ENCODE results near the gene TEKT5. TPM values are rescaled to one million over a fixed set of nuclear protein-coding genes. Genes with fewer than 3 reads are reported as not detected.
"Not testable (repeated sequence)": the region's sequence is repeated elsewhere in the genome, so short reads cannot be mapped to it uniquely, and the experiment has no call there.

Gene TEKT5
- total RNA-seq, 1 experiment from 2014 or later, result not detected

- H3K27me3 ChIP-seq (replicated peaks; ENCODE audit: insufficient read depth, low read depth, low read length, poor library complexity), result no peaks in the 10 kb centered on the region
- no peaks in the 10 kb centered on the region for H3K9me3 ChIP-seq (ENCODE audit: low read depth, low read length, poor library complexity, severe bottlenecking)
- ChIA-PET POLR2A (ENCODE audit: low non-redundant PET) (no interaction called here), CTCF (no interaction called here)
- DNase-seq (ENCODE audit: low spot score), result no peak
- no peak overlapping the region for H3K4me3 ChIP-seq (ENCODE audit: low read depth, low read length, poor library complexity, severe bottlenecking)
- BruUV-seq (replicated peaks), result no TSS peak
- TF ChIP-seq EZH2 (IDR thresholded peaks at IDR 0.05; ENCODE audit: borderline replicate concordance, low read depth, low read length, poor library complexity, severe bottlenecking), result no peak
- TF ChIP-seq, protein P1, sequence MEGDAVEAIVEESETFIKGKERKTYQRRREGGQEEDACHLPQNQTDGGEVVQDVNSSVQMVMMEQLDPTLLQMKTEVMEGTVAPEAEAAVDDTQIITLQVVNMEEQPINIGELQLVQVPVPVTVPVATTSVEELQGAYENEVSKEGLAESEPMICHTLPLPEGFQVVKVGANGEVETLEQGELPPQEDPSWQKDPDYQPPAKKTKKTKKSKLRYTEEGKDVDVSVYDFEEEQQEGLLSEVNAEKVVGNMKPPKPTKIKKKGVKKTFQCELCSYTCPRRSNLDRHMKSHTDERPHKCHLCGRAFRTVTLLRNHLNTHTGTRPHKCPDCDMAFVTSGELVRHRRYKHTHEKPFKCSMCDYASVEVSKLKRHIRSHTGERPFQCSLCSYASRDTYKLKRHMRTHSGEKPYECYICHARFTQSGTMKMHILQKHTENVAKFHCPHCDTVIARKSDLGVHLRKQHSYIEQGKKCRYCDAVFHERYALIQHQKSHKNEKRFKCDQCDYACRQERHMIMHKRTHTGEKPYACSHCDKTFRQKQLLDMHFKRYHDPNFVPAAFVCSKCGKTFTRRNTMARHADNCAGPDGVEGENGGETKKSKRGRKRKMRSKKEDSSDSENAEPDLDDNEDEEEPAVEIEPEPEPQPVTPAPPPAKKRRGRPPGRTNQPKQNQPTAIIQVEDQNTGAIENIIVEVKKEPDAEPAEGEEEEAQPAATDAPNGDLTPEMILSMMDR (conservative IDR thresholded peaks at IDR 0.05; ENCODE audit: low read depth, low read length), result no peak
- no peaks in the 10 kb centered on the region for H3K36me3 ChIP-seq (ENCODE audit: insufficient read depth, low read length, poor library complexity, severe bottlenecking)
- intact Hi-C loops (cut with micrococcal nuclease; ENCODE audit: unreplicated experiment), result no loop called here
- no peaks in the 10 kb centered on the region for H3K4me1 ChIP-seq (ENCODE audit: insufficient read depth, low read length, poor library complexity, severe bottlenecking)
- no peak overlapping the region for H3K27ac ChIP-seq (ENCODE audit: low read depth, low read length, poor library complexity, severe bottlenecking)
Measured at GRCh38 chr16:10637337-10638037, 57.2 kb downstream of the TEKT5 start.

DNA sequence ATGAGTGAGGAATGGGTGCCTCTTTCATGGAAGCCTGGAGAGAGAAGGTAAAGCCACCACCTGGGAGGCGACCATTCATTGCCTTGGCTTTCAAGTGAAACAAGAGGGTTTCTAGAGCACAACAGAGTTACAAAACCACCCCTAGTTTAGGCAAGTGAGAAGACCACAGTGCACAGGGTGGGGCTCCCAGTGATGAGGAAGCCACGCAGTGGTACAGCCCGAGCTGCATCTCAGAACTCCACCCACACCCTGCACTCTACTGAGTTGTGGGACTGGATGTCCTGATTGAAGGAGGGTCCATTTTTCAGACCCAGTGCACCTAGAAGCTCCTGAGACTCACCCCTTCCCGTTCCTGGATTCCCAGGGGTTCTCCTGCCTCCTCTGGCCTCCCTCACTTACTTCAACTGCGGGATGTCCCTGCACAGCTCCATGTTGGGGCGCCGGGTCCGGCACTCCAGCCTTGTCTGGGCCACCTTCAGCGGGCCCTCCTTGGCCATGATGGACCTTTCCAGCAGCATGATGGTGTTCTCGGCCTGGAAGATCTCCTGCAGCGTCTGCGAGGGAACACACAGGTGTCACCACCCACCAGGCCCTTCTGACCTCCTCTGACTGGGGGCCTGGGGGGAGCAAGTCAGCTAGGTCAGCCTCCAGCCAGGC, 59.2 kb downstream of the TEKT5 start:
- CTCF ChIA-PET, result no interaction called here
- H3K4me1 ChIP-seq (ENCODE audit: insufficient read depth, low read length, poor library complexity, severe bottlenecking), result no peaks in the 10 kb centered on the region
- no peak overlapping the region for H3K27ac ChIP-seq (ENCODE audit: low read depth, low read length, poor library complexity, severe bottlenecking)
- BruUV-seq (replicated peaks), result no TSS peak
- TF ChIP-seq, protein P1 (conservative IDR thresholded peaks at IDR 0.05; ENCODE audit: low read depth, low read length), result no peak
- TF ChIP-seq EZH2 (IDR thresholded peaks at IDR 0.05; ENCODE audit: borderline replicate concordance, low read depth, low read length, poor library complexity, severe bottlenecking), result no peak
- no peaks in the 10 kb centered on the region for H3K27me3 ChIP-seq (replicated peaks; ENCODE audit: insufficient read depth, low read depth, low read length, poor library complexity)
- DNase-seq (ENCODE audit: low spot score), result no peak
- H3K36me3 ChIP-seq (ENCODE audit: insufficient read depth, low read length, poor library complexity, severe bottlenecking), result no peaks in the 10 kb centered on the region
- H3K9me3 ChIP-seq (ENCODE audit: low read depth, low read length, poor library complexity, severe bottlenecking), result no peaks in the 10 kb centered on the region
- POLR2A ChIA-PET (ENCODE audit: low non-redundant PET), result no interaction called here
- intact Hi-C loops (cut with micrococcal nuclease; ENCODE audit: unreplicated experiment), result no loop called here
- H3K4me3 ChIP-seq (ENCODE audit: low read depth, low read length, poor library complexity, severe bottlenecking), result no peak overlapping the region

- H3K9me3 ChIP-seq (ENCODE audit: low read depth, low read length, poor library complexity, severe bottlenecking); DNase-seq (ENCODE audit: low spot score); intact Hi-C loops (cut with micrococcal nuclease; ENCODE audit: unreplicated experiment); BruUV-seq (replicated peaks); H3K4me1 ChIP-seq (ENCODE audit: insufficient read depth, low read length, poor library complexity, severe bottlenecking); H3K36me3 ChIP-seq (ENCODE audit: insufficient read depth, low read length, poor library complexity, severe bottlenecking); POLR2A ChIA-PET (ENCODE audit: low non-redundant PET); H3K27me3 ChIP-seq (replicated peaks; ENCODE audit: insufficient read depth, low read depth, low read length, poor library complexity); CTCF ChIA-PET; H3K27ac ChIP-seq (ENCODE audit: low read depth, low read length, poor library complexity, severe bottlenecking); H3K4me3 ChIP-seq (ENCODE audit: low read depth, low read length, poor library complexity, severe bottlenecking): not testable (repeated sequence)
Measured at GRCh38 chr16:10633429-10633828, 61.3 kb downstream of the TEKT5 start.

DNA sequence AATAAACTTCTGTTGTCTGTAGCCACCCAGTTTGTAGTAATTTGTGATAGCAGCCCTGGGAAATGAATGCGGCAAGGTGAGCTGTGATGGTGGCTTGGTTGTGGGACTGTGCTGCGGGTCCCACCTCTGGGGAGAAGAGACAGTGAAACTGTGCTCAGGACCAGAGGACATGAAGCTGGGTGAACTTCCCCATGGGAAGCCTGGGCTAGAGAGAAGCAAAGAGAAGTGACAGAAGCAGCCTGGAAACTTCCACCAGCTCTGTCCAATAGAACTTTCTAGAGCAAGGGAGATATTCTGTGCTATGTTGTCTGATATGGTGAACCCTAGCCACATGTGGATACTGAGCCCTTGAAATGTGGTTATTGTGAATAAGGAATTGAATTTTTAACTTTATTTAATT, 62.8 kb downstream of the TEKT5 start:
- H3K4me1 ChIP-seq (ENCODE audit: insufficient read depth, low read length, poor library complexity, severe bottlenecking), result no peaks in the 10 kb centered on the region
- BruUV-seq (replicated peaks), result no TSS peak
- no peak for DNase-seq (ENCODE audit: low spot score)
- no peaks in the 10 kb centered on the region for H3K36me3 ChIP-seq (ENCODE audit: insufficient read depth, low read length, poor library complexity, severe bottlenecking)
- no peaks in the 10 kb centered on the region for H3K9me3 ChIP-seq (ENCODE audit: low read depth, low read length, poor library complexity, severe bottlenecking)
- CTCF ChIA-PET, result no interaction called here
- intact Hi-C loops (cut with micrococcal nuclease; ENCODE audit: unreplicated experiment), result no loop called here
- no peak overlapping the region for H3K4me3 ChIP-seq (ENCODE audit: low read depth, low read length, poor library complexity, severe bottlenecking)
- no peaks in the 10 kb centered on the region for H3K27me3 ChIP-seq (replicated peaks; ENCODE audit: insufficient read depth, low read depth, low read length, poor library complexity)
- no peak for TF ChIP-seq EZH2 (IDR thresholded peaks at IDR 0.05; ENCODE audit: borderline replicate concordance, low read depth, low read length, poor library complexity, severe bottlenecking)
- TF ChIP-seq, protein P1 (conservative IDR thresholded peaks at IDR 0.05; ENCODE audit: low read depth, low read length), result no peak
- POLR2A ChIA-PET (ENCODE audit: low non-redundant PET), result no interaction called here
- no peak overlapping the region for H3K27ac ChIP-seq (ENCODE audit: low read depth, low read length, poor library complexity, severe bottlenecking)

Data from A673 (cell line).